Adipose tissue (tissue), 3 donors: ENCODE results near the gene CNTNAP2. TPM values are rescaled to one million over a fixed set of nuclear protein-coding genes. Genes with fewer than 3 reads are reported as not detected.

Source experiments
- H3K27ac ChIP-seq: one replicate; pipeline ENCODE4 v1.5.1; 2013; ENCODE audit warnings: low read depth, low read length
- WGBS, 3 donors: extraction: QIAGEN DNeasy Blood & Tissue Kit; methylation state at CpG; one replicate each; pipeline ENCODE4 v1.1.7; 2013; 5-methylcytosine and 5-hydroxymethylcytosine counted together
- polyA plus RNA-seq, 3 donors: library from polyadenylated mRNA; stranded (reverse); fragments of 200-250 nt; gene quantifications; one replicate each; pipeline ENCODE4 v1.2.3, GENCODE V29; 2013
- donor health status: healthy with polysubstance abuse.
- donor health status: Bipolar disorder and iron deficiency.
- donor health status: healthy.

CNTNAP2 gene
- polyA plus RNA-seq, 3 donors: under 0.01 to 0.03 (median 0.01) TPM

- WGBS, 3 donors: 62 to 91% (median 76%) methylated on average over 3 of the region's 3 CpGs
- H3K27ac ChIP-seq: no peak overlapping the region
These were observed 2219.8 kb downstream of the CNTNAP2 start for GRCh38 chr7:148336411-148336810.

GRCh38 chr7:148337246-148337965, 2220.8 kb downstream of the CNTNAP2 start:
- 50 to 82% (median 71%) methylated on average over 11 of the region's 11 CpGs for WGBS, 3 donors
- no peak overlapping the region for H3K27ac ChIP-seq

- WGBS, 3 donors: 37 to 46% (median 37%) methylated on average over 5 of the region's 5 CpGs
- H3K27ac ChIP-seq: no peak overlapping the region
These were observed 2221.6 kb downstream of the CNTNAP2 start for GRCh38 chr7:148337995-148338747.

GRCh38 chr7:148340438-148341280, 2224.1 kb downstream of the CNTNAP2 start:
- WGBS, 3 donors: 70 to 85% (median 80%) methylated on average over 15 of the region's 15 CpGs

GRCh38 chr7:148344406-148344805, 2227.8 kb downstream of the CNTNAP2 start:
- 24 to 77% (median 66%) methylated on average over 1 of the region's 1 CpG for WGBS, 3 donors
- H3K27ac ChIP-seq: no peak overlapping the region

More at GRCh38 chr7:148340438-148341280, 2224.1 kb downstream of the CNTNAP2 start:
- no peak overlapping the region for H3K27ac ChIP-seq

GRCh38 chr7:148347981-148348380, 2231.4 kb downstream of the CNTNAP2 start:
- no peak overlapping the region for H3K27ac ChIP-seq
- WGBS, 3 donors: 54 to 73% (median 70%) methylated on average over 5 of the region's 5 CpGs

- WGBS, 3 donors: 72 to 83% (median 81%) methylated on average over 10 of the region's 10 CpGs
- no peak overlapping the region for H3K27ac ChIP-seq
These were observed 2231.9 kb downstream of the CNTNAP2 start for GRCh38 chr7:148348466-148348865.

GRCh38 chr7:148356303-148356702, 2239.7 kb downstream of the CNTNAP2 start:
- 33 to 52% (median 39%) methylated on average over 5 of the region's 5 CpGs for WGBS, 3 donors

GRCh38 chr7:148362541-148362940, 2245.9 kb downstream of the CNTNAP2 start:
- 60 to 80% (median 76%) methylated on average over 5 of the region's 5 CpGs for WGBS, 3 donors
- no peak overlapping the region for H3K27ac ChIP-seq

More at GRCh38 chr7:148356303-148356702, 2239.7 kb downstream of the CNTNAP2 start:
- no peak overlapping the region for H3K27ac ChIP-seq

GRCh38 chr7:148367731-148368475, 2251.3 kb downstream of the CNTNAP2 start:
- H3K27ac ChIP-seq: no peak overlapping the region
- WGBS, 3 donors: 78 to 88% (median 84%) methylated on average over 9 of the region's 9 CpGs

- H3K27ac ChIP-seq: no peak overlapping the region
- 86 to 89% (median 87%) methylated on average over 10 of the region's 10 CpGs for WGBS, 3 donors
These were observed 2252.0 kb downstream of the CNTNAP2 start for GRCh38 chr7:148368562-148368961.

GRCh38 chr7:148371280-148371937, 2254.8 kb downstream of the CNTNAP2 start:
- no peak overlapping the region for H3K27ac ChIP-seq
- 80 to 91% (median 89%) methylated on average over 11 of the region's 11 CpGs for WGBS, 3 donors

GRCh38 chr7:148374396-148375259, 2258.0 kb downstream of the CNTNAP2 start:
- 53 to 63% (median 58%) methylated on average over 7 of the region's 7 CpGs for WGBS, 3 donors
- no peak overlapping the region for H3K27ac ChIP-seq

GRCh38 chr7:148379677-148380076, 2263.1 kb downstream of the CNTNAP2 start:
- 67 to 83% (median 82%) methylated on average over 9 of the region's 9 CpGs for WGBS, 3 donors

GRCh38 chr7:148380596-148381419, 2264.2 kb downstream of the CNTNAP2 start:
- no peak overlapping the region for H3K27ac ChIP-seq
- WGBS, 3 donors: 79 to 84% (median 80%) methylated on average over 13 of the region's 13 CpGs

More at GRCh38 chr7:148379677-148380076, 2263.1 kb downstream of the CNTNAP2 start:
- no peak overlapping the region for H3K27ac ChIP-seq

- 77 to 84% (median 81%) methylated on average over 8 of the region's 8 CpGs for WGBS, 3 donors
- H3K27ac ChIP-seq: no peak overlapping the region
These were observed 2266.0 kb downstream of the CNTNAP2 start for GRCh38 chr7:148382596-148382995.
